Measurements from ENCODE around the gene MDGA2.

The MDGA2 gene

DNA sequence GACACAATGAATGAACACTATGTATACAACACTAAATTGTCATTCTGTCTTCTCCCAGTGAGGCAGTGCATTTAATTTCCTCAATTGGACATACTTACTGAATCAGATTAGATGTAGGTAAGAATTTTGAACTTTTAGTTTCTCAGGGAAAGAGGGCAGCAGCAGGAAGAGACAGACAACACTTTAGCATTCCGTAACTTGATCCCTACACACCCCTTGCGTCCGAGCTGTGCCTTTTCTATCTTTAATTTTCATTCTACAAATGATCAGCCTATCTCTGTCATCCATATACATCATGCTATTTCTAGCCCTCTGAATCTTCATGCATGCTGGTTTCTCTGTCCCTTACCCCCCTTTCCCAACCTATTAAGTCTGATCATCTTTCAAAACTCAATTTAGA is 665.8 kb downstream of the MDGA2 start:
- no peaks in the 10 kb centered on the region for H3K36me3 ChIP-seq
- no peaks in the 10 kb centered on the region for H3K9me3 ChIP-seq
- no peaks in the 10 kb centered on the region for H3K27me3 ChIP-seq
- TF ChIP-seq, protein P1, sequence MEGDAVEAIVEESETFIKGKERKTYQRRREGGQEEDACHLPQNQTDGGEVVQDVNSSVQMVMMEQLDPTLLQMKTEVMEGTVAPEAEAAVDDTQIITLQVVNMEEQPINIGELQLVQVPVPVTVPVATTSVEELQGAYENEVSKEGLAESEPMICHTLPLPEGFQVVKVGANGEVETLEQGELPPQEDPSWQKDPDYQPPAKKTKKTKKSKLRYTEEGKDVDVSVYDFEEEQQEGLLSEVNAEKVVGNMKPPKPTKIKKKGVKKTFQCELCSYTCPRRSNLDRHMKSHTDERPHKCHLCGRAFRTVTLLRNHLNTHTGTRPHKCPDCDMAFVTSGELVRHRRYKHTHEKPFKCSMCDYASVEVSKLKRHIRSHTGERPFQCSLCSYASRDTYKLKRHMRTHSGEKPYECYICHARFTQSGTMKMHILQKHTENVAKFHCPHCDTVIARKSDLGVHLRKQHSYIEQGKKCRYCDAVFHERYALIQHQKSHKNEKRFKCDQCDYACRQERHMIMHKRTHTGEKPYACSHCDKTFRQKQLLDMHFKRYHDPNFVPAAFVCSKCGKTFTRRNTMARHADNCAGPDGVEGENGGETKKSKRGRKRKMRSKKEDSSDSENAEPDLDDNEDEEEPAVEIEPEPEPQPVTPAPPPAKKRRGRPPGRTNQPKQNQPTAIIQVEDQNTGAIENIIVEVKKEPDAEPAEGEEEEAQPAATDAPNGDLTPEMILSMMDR (IDR thresholded peaks at IDR 0.05; ENCODE audit: low read depth, low read length): no peak
- H3K4me1 ChIP-seq: peaks cover 8% of the 10 kb centered on the region
- no peak overlapping the region for H3K4me3 ChIP-seq (ENCODE audit: low read depth, low read length)
- no peak for DNase-seq

DNA sequence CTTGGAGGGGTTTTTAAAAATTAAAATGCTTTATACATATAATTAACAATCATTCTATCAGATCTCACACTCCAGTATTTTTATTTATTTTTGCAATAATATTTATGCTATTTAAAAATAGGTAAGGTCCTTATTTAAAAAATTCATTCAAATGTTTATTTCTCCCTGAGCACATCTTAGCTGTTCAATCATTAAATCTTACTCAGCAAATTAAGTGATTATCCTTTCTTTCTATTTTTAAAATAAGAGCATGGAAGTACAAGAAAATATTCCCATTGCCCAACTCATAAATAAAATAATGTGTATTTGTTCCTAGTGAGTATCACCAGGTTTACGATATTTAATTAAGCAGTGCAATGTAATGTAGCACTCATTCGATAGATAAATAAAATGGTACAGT is 666.7 kb downstream of the MDGA2 start:
- Histone ChIP-seq H3K9me3 (no peaks in the 10 kb centered on the region), H3K4me1 (peaks cover 8% of the 10 kb centered on the region), H3K27me3 (no peaks in the 10 kb centered on the region), H3K36me3 (no peaks in the 10 kb centered on the region), H3K4me3 (ENCODE audit: low read depth, low read length) (no peak overlapping the region)
- DNase-seq: no peak
- TF ChIP-seq, protein P1 (IDR thresholded peaks at IDR 0.05; ENCODE audit: low read depth, low read length): no peak

DNA sequence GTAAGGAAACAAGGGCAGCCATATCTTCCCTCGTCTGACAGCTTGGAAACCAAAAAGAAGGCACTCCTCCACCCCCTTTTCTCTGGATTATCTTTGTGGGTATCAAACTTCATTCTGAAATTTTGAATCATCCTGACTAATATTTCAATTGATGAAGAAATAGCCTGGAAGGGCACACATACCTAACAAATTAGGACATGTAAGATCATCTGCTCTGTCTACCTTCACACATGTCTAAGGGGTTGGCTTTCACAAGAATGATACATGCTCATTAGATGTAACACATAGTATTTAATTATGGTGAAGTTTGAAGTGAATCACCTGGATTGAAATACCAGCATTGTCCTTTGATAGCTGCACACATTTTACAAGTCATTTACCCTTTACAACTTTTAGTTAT is 675.7 kb downstream of the MDGA2 start:
- no peak for DNase-seq
- TF ChIP-seq, protein P1 (IDR thresholded peaks at IDR 0.05; ENCODE audit: low read depth, low read length): no peak
- H3K4me3 ChIP-seq (ENCODE audit: low read depth, low read length): no peak overlapping the region
- H3K36me3 ChIP-seq: no peaks in the 10 kb centered on the region
- H3K27me3 ChIP-seq: no peaks in the 10 kb centered on the region
- H3K9me3 ChIP-seq: no peaks in the 10 kb centered on the region
- H3K4me1 ChIP-seq: no peaks in the 10 kb centered on the region

DNA sequence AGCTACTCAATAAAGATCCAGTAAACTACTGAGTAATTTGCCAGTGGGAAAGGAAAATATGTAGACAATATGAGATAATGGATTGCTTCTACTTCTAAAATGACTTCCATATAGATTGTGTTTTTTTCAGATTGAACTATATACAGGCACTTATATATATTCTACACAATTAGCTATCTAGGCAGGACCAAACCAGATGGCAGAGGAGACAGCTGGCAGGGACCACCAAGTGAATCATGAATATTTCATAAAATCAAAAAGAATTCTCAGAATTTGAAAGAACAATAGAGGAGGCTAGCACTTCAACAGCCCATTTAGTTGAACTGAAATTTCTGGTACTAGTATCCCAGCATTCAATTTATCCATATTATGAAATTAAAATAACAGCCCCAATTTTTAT is 685.8 kb downstream of the MDGA2 start:
- no peak overlapping the region for H3K4me3 ChIP-seq (ENCODE audit: low read depth, low read length)
- TF ChIP-seq, protein P1 (IDR thresholded peaks at IDR 0.05; ENCODE audit: low read depth, low read length): no peak

DNA sequence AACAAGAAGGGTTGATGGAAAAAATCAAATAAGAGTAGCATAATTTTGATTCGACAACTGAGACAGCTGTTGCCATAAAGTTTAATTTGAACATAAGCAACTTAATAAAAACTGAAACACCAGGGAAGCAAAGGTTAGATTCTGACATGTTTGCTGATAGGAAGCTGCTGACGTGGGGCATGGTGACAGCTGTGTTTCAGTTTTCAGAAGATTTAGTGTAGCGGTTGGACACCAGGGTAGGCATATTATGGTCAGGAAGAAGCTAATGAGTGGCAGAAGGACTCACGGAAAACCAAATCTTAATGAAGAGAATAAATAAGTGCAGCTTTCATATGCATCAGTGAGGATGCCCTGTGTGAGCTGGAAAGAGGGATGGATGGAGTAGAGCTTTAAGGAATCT is 687.1 kb downstream of the MDGA2 start:
- Histone ChIP-seq H3K27me3 (no peaks in the 10 kb centered on the region), H3K4me1 (no peaks in the 10 kb centered on the region), H3K36me3 (no peaks in the 10 kb centered on the region), H3K4me3 (ENCODE audit: low read depth, low read length) (no peak overlapping the region), H3K9me3 (no peaks in the 10 kb centered on the region)
- TF ChIP-seq, protein P1 (IDR thresholded peaks at IDR 0.05; ENCODE audit: low read depth, low read length): no peak
- no peak for DNase-seq

More for the DNA sequence above, 685.8 kb downstream of the MDGA2 start:
- Histone ChIP-seq H3K27me3 (no peaks in the 10 kb centered on the region), H3K4me1 (no peaks in the 10 kb centered on the region), H3K9me3 (no peaks in the 10 kb centered on the region), H3K36me3 (no peaks in the 10 kb centered on the region)
- no peak for DNase-seq

DNA sequence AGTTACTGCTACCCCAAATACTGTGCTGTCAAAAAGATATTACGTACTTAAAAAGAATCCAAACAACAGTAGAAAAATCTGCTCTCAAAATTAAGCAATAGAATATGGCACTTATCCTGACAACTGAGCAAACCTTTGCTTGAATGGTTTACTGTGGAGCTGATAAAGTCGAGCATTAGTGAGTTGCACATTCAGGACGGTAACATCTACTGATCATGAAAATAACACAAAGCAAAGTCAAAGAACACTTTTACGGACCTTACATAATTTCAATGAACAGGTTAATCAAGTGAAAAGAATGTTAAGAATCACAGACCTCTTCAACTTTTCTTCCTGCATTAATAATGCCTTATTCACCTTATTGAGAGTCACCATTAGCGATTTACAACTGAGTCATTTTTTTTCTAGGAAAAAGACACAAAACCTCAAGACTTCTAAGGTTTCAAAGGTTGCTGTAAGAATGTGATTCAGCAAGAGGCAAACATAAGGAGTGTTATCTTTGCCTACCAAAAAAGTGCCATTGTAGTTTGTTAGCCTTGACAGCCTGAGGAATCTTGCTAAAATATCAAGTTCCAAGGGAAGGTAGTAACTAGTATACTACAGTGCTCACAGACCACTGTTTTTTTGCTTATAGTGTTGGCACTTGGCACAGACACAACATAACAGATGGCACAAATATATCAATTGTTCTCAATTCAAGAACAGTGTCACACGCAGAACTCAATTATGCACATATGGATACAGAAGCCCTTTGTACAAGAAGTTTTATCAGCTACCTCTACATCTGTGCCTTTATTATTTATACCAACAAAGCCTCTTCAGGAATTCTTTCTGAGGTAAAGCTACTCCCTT is 689.6 kb downstream of the MDGA2 start:
- DNase-seq: no peak
- Histone ChIP-seq H3K4me1 (no peaks in the 10 kb centered on the region), H3K4me3 (ENCODE audit: low read depth, low read length) (no peak overlapping the region), H3K36me3 (no peaks in the 10 kb centered on the region), H3K9me3 (no peaks in the 10 kb centered on the region), H3K27me3 (no peaks in the 10 kb centered on the region)
- TF ChIP-seq, protein P1 (IDR thresholded peaks at IDR 0.05; ENCODE audit: low read depth, low read length): no peak

Measured in BE2C (cell line).